Naive thymus-derived CD4-positive, alpha-beta T cell (primary cell): ENCODE measurements around the gene TSHZ2. TPM values are rescaled to one million over a fixed set of nuclear protein-coding genes. Genes with fewer than 3 reads are reported as not detected.
A peak's percentile ranks its signal among the peaks of the same experiment; 100 is the strongest.

Experiments used
- ATAC-seq: fragments of 150-1000 bp; cut with Tn5 transposase; 2 replicates; pipeline ENCODE4 v1.10.0; 2021; ENCODE audit warnings: mild to moderate bottlenecking, moderate library complexity
- CTCF ChIA-PET: fragments of 350-600 bp; sonication (Branson Sonifier 250); formaldehyde crosslinking; loops from one replicate; lab custom pipeline; 2021; ENCODE audit warnings: antibody characterized with exemption; lab: Charles Lee
- POLR2A ChIA-PET: fragments of 350-600 bp; sonication (Branson Sonifier 250); formaldehyde crosslinking; loops from one replicate; lab custom pipeline; 2021; ENCODE audit warnings: antibody characterized with exemption, inconsistent platforms; lab: Charles Lee
- DNase-seq, 9 donors: peaks; one replicate each; pipeline versions ENCODE4 v3.0.0 to v3.0.0-alpha.2; 2020 to 2022; ENCODE audit warnings: mixed read lengths in 1 of 9
- H3K27ac ChIP-seq: one replicate; pipeline ENCODE4 v1.7.0; 2013; ENCODE audit warnings: mild to moderate bottlenecking, low read depth, low read length, moderate library complexity
- H3K27me3 ChIP-seq, 2 donors: one replicate each; pipeline ENCODE4 v1.7.0; 2013; ENCODE audit warnings: low read length in 2 of 2, mild to moderate bottlenecking in 2 of 2, moderate library complexity in 2 of 2; ENCODE audit not compliant: control insufficient read depth in 2 of 2, insufficient read depth in 2 of 2
- H3K36me3 ChIP-seq, 3 experiments: 1 replicate in 2 of 3; 2 replicates in 1 of 3; pipeline ENCODE4 v1.7.0; 2013; ENCODE audit warnings: low read length in 3 of 3, mild to moderate bottlenecking in 3 of 3, moderate library complexity in 1 of 3; ENCODE audit not compliant: insufficient read depth in 3 of 3, control insufficient read depth in 2 of 3
- H3K4me1 ChIP-seq, 2 donors: one replicate each; pipeline ENCODE4 v1.7.0; 2013; ENCODE audit warnings: low read length in 2 of 2, mild to moderate bottlenecking in 2 of 2, moderate library complexity in 1 of 2; ENCODE audit not compliant: control insufficient read depth in 2 of 2, insufficient read depth in 2 of 2
- H3K4me3 ChIP-seq: 2 replicates; pipeline ENCODE4 v1.7.0; 2013; ENCODE audit warnings: mild to moderate bottlenecking, low read length
- H3K9me3 ChIP-seq, 3 experiments: 1 replicate in 2 of 3; 2 replicates in 1 of 3; pipeline ENCODE4 v1.7.0; 2013; ENCODE audit warnings: low read length in 3 of 3; ENCODE audit not compliant: control insufficient read depth in 2 of 3
- H3K27ac Mint-ChIP-seq, 9 donors: one replicate each; pipeline ENCODE4 v1.8.0; 2020 to 2022; ENCODE audit warnings: mixed read lengths in 9 of 9, mild to moderate bottlenecking in 8 of 9, moderate library complexity in 5 of 9, inconsistent platforms in 2 of 9
- H3K27me3 Mint-ChIP-seq, 5 donors: one replicate each; pipeline ENCODE4 v1.8.0; 2021 to 2022; ENCODE audit warnings: mixed read lengths in 5 of 5, mild to moderate bottlenecking in 1 of 5
- H3K36me3 Mint-ChIP-seq, 5 donors: one replicate each; pipeline ENCODE4 v1.8.0; 2020 to 2022; ENCODE audit warnings: mixed read lengths in 5 of 5, mild to moderate bottlenecking in 3 of 5, inconsistent platforms in 1 of 5
- H3K4me1 Mint-ChIP-seq, 7 donors: one replicate each; pipeline ENCODE4 v1.8.0; 2020 to 2022; ENCODE audit warnings: mixed read lengths in 7 of 7, mild to moderate bottlenecking in 3 of 7, inconsistent platforms in 1 of 7
- H3K4me3 Mint-ChIP-seq, 10 donors: one replicate each; pipeline ENCODE4 v1.8.0; 2020 to 2022; ENCODE audit warnings: mild to moderate bottlenecking in 10 of 10, mixed read lengths in 10 of 10, moderate library complexity in 6 of 10, inconsistent platforms in 2 of 10
- H3K9me3 Mint-ChIP-seq, 11 donors: one replicate each; pipeline ENCODE4 v1.8.0; 2020 to 2022; ENCODE audit warnings: mixed read lengths in 11 of 11, mild to moderate bottlenecking in 4 of 11, inconsistent platforms in 1 of 11, moderate library complexity in 1 of 11
- intact Hi-C, 2 donors: fragments of 100-400 bp; cut with micrococcal nuclease; formaldehyde crosslinking; loops; one replicate each; pipeline ENCODE4 v1.15.1; 2023
- polyA plus RNA-seq, 2 donors: library from polyadenylated mRNA; unstranded; fragments of 300-500 nt; fragmentation: Illumina TruSeq; gene quantifications; one replicate each; pipeline ENCODE4 v1.2.3, GENCODE V29; 2021
- total RNA-seq, 6 experiments: library from RNA in 5 of 6; stranded (reverse) in 5 of 6; gene quantifications; 1 replicate in 5 of 6; 2 replicates in 1 of 6; pipeline ENCODE4 v1.2.3 and lab custom pipeline; 2021 to 2026

The TSHZ2 gene
- total and polyA plus RNA-seq, 7 experiments from 2014 or later, result 6.0 to 84.5 (median 42.5) TPM

DNA sequence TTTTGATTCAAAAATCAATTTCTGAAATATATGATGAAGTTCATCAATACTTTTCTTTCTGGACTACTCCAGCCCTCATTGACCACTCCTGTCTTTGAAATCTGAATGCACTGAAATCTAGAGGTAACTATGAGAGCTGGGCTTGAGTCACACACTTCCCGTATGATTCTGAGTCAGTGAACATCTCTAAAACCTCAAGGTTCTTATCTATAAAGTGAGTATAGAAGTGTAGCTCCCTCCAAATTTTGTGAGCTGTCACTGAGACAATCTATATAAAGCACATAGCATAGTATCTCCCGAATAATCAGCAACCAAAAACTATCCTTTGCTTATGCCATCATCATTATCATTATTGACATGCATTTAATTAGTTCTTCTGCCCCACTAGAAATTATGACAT, 182.4 kb downstream of the TSHZ2 start:
- H3K27me3 ChIP-seq, result no peaks in the 10 kb centered on the region
- H3K9me3 ChIP-seq, result no peaks in the 10 kb centered on the region
- intact Hi-C loops, result loop anchor here in 1 of 2 donors (5.0 kb wide), 1 partner anchor 63 kb away; no protein-coding TSS in a partner anchor
- Mint-ChIP-seq H3K4me1 (peaks cover 16 to 52% (median 45%) of the 10 kb centered on the region in 7 donors), H3K27me3 (no peaks in the 10 kb centered on the region), H3K27ac (peak overlapping the region in 3 of 9 donors; percentile 42 to 64 (median 58)), H3K9me3 (peaks cover 0 to 9% (median 0%) of the 10 kb centered on the region in 11 donors), H3K36me3 (peaks cover 5 to 20% (median 12%) of the 10 kb centered on the region in 5 donors), H3K4me3 (peak overlapping the region in 1 of 10 donors; percentile 38)
- POLR2A ChIA-PET, result interaction anchor here (0.5 to 0.7 kb wide), 2 partner anchors 204 to 862 kb away, joined by 3 read pairs; no protein-coding TSS in a partner anchor
- DNase-seq (no peak), ATAC-seq (no peak)
- H3K4me1 ChIP-seq, result peaks cover 0 to 3% of the 10 kb centered on the region in 2 donors
- H3K36me3 ChIP-seq, result no peaks in the 10 kb centered on the region
- no peak overlapping the region for H3K27ac ChIP-seq
- no peak overlapping the region for H3K4me3 ChIP-seq
- CTCF ChIA-PET, result no interaction called here

DNA sequence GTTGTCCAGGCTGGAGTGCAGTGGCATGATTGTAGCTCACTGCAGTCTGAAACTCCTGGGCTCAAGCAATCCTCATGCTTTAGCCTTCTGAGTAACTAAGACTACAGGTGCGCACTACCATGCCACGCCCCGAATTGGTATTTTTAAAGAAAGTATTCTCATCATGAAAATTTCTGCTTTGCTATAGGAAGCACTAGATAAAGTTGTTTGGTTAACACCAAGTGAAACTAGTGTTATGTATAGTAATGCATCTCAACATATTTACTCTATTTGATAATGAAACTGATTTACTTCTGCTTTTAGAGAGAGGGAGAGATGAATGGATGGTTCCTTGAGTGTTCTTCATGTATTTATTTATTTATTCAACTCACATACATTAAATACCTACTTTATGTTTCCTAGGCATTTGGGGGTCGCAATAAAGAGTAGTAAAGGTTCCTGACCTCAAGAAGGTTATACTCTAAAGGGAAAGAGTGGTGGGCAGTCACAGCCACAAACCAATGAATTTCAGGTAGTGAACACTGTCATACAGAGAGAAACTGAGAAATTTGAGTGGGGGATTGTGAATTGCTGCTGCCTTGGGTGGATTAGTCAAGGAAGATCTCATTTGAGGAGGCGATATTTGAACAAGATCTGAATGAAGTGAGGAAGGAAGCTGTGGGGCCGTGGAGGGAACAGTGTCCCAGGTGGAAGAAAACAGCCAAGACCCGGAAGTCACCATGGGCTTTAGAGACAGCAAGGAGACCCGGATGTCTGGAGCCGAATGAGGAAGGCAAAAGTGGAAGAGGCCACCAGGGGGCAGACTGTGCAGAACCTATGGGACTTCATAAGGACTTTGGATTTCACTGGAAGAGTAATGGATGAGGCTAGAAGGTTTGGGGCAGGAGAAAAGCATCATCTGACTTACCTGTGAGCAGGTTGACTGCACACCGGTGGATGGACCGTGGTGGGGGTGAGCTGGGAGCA, 185.6 kb downstream of the TSHZ2 start:
- Mint-ChIP-seq H3K27me3 (peaks cover 0 to 3% (median 0%) of the 10 kb centered on the region in 5 donors), H3K4me3 (no peak overlapping the region), H3K9me3 (peaks cover 0 to 9% (median 0%) of the 10 kb centered on the region in 11 donors), H3K4me1 (peaks cover 17 to 55% (median 46%) of the 10 kb centered on the region in 7 donors), H3K27ac (peak overlapping the region in 5 of 9 donors; percentile 14 to 44 (median 30)), H3K36me3 (peaks cover 5 to 26% (median 16%) of the 10 kb centered on the region in 5 donors)
- H3K9me3 ChIP-seq, result no peaks in the 10 kb centered on the region
- H3K36me3 ChIP-seq, result no peaks in the 10 kb centered on the region
- no peak overlapping the region for H3K27ac ChIP-seq
- no peaks in the 10 kb centered on the region for H3K27me3 ChIP-seq
- no peak overlapping the region for H3K4me3 ChIP-seq
- ATAC-seq, result peak; percentile 38
- POLR2A ChIA-PET, result no interaction called here
- CTCF ChIA-PET, result interaction anchor here (0.6 to 1.5 kb wide), 6 partner anchors 9 to 782 kb away, joined by 3 to 6 read pairs (median 4); no protein-coding TSS in a partner anchor
- intact Hi-C loops, result loop anchor here in 1 of 2 donors (1.0 kb wide), 1 partner anchor 390 kb away; no protein-coding TSS in a partner anchor
- DNase-seq, result peak in 2 of 9 donors; percentile 16 to 29
- no peaks in the 10 kb centered on the region for H3K4me1 ChIP-seq

GRCh38 chr20:53159160-53159559, 187.0 kb downstream of the TSHZ2 start:
- H3K36me3 ChIP-seq, result no peaks in the 10 kb centered on the region
- intact Hi-C loops, result no loop called here
- no peaks in the 10 kb centered on the region for H3K27me3 ChIP-seq
- no peak overlapping the region for H3K4me3 ChIP-seq
- peak overlapping the region in 1 of 9 donors; percentile 37 for H3K27ac Mint-ChIP-seq
- no peak for DNase-seq
- no peak overlapping the region for H3K4me3 Mint-ChIP-seq
- CTCF ChIA-PET, result interaction anchor here (1.2 to 1.3 kb wide), 2 partner anchors 47 to 57 kb away, joined by 3 to 4 read pairs; no protein-coding TSS in a partner anchor
- peaks cover 5 to 26% (median 16%) of the 10 kb centered on the region in 5 donors for H3K36me3 Mint-ChIP-seq
- H3K27me3 Mint-ChIP-seq, result peaks cover 0 to 3% (median 0%) of the 10 kb centered on the region in 5 donors
- no peaks in the 10 kb centered on the region for H3K4me1 ChIP-seq
- ATAC-seq, result no peak
- H3K4me1 Mint-ChIP-seq, result peaks cover 16 to 52% (median 40%) of the 10 kb centered on the region in 7 donors
- no peak overlapping the region for H3K27ac ChIP-seq
- no peaks in the 10 kb centered on the region for H3K9me3 ChIP-seq
- H3K9me3 Mint-ChIP-seq, result peaks cover 0 to 9% (median 0%) of the 10 kb centered on the region in 11 donors
- POLR2A ChIA-PET, result no interaction called here

DNA sequence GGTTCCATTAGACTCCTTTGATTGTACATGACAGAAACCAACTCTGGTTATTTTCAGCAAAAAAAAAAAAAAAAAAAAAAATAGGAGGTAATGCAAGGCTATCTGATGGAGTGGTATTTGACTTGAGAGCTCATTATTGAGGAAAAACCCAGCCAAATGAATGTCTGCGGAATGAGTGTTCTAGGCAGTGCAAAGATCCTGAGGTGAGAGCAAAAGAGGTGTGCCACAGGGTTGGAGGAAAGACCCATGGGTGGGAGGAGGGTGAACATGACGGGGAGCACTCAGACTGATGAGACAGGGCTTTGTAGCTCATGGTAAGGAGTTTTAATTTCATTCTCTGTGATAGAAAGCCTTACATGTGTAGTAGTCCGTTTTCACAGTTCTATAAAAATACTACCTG, 188.9 kb downstream of the TSHZ2 start:
- DNase-seq (no peak), ATAC-seq (no peak)
- H3K27me3 ChIP-seq, result no peaks in the 10 kb centered on the region
- no peaks in the 10 kb centered on the region for H3K4me1 ChIP-seq
- Mint-ChIP-seq H3K4me3 (no peak overlapping the region), H3K27me3 (peaks cover 0 to 5% (median 0%) of the 10 kb centered on the region in 5 donors), H3K9me3 (peaks cover 0 to 9% (median 0%) of the 10 kb centered on the region in 11 donors), H3K27ac (peak overlapping the region in 2 of 9 donors; percentile 30 to 62), H3K36me3 (peaks cover 5 to 22% (median 16%) of the 10 kb centered on the region in 5 donors), H3K4me1 (peaks cover 16 to 37% (median 32%) of the 10 kb centered on the region in 7 donors)
- ChIA-PET POLR2A (no interaction called here), CTCF (no interaction called here)
- H3K9me3 ChIP-seq, result no peaks in the 10 kb centered on the region
- no peak overlapping the region for H3K27ac ChIP-seq
- H3K36me3 ChIP-seq, result no peaks in the 10 kb centered on the region
- intact Hi-C loops, result no loop called here
- no peak overlapping the region for H3K4me3 ChIP-seq

GRCh38 chr20:53161473-53161872, 189.3 kb downstream of the TSHZ2 start:
- Mint-ChIP-seq H3K4me1 (peaks cover 13 to 36% (median 32%) of the 10 kb centered on the region in 7 donors), H3K27me3 (peaks cover 0 to 5% (median 0%) of the 10 kb centered on the region in 5 donors), H3K27ac (peak overlapping the region in 1 of 9 donors; percentile 30), H3K36me3 (peaks cover 5 to 24% (median 16%) of the 10 kb centered on the region in 5 donors), H3K9me3 (peaks cover 0 to 9% (median 0%) of the 10 kb centered on the region in 11 donors), H3K4me3 (no peak overlapping the region)
- intact Hi-C loops, result no loop called here
- no peak overlapping the region for H3K4me3 ChIP-seq
- H3K27me3 ChIP-seq, result no peaks in the 10 kb centered on the region
- ChIA-PET CTCF (no interaction called here), POLR2A (interaction anchor here (0.6 kb wide), 1 partner anchor 775 kb away, joined by 3 read pairs; no protein-coding TSS in a partner anchor)
- no peaks in the 10 kb centered on the region for H3K36me3 ChIP-seq
- no peak overlapping the region for H3K27ac ChIP-seq
- no peaks in the 10 kb centered on the region for H3K9me3 ChIP-seq
- no peaks in the 10 kb centered on the region for H3K4me1 ChIP-seq
- DNase-seq (no peak), ATAC-seq (no peak)

GRCh38 chr20:53162251-53162835, 190.2 kb downstream of the TSHZ2 start:
- intact Hi-C loops, result no loop called here
- ChIA-PET POLR2A (interaction anchor here (0.6 kb wide), 2 partner anchors 39 to 775 kb away, joined by 3 to 5 read pairs; no protein-coding TSS in a partner anchor), CTCF (no interaction called here)
- Histone ChIP-seq H3K36me3 (no peaks in the 10 kb centered on the region), H3K9me3 (no peaks in the 10 kb centered on the region), H3K27ac (no peak overlapping the region), H3K4me3 (no peak overlapping the region), H3K4me1 (no peaks in the 10 kb centered on the region), H3K27me3 (no peaks in the 10 kb centered on the region)
- peak overlapping the region in 1 of 9 donors; percentile 20 for H3K27ac Mint-ChIP-seq
- peak overlapping the region in 2 of 10 donors; percentile 18 to 27 for H3K4me3 Mint-ChIP-seq
- peaks cover 13 to 39% (median 25%) of the 10 kb centered on the region in 7 donors for H3K4me1 Mint-ChIP-seq
- H3K27me3 Mint-ChIP-seq, result peaks cover 0 to 5% (median 0%) of the 10 kb centered on the region in 5 donors
- peaks cover 0 to 9% (median 0%) of the 10 kb centered on the region in 11 donors for H3K9me3 Mint-ChIP-seq
- ATAC-seq, result no peak
- H3K36me3 Mint-ChIP-seq, result peaks cover 5 to 22% (median 16%) of the 10 kb centered on the region in 5 donors
- DNase-seq, result no peak
